Fibroblast of pulmonary artery (primary cell): ENCODE measurements around the gene PCBP2.
"Not testable (repeated sequence)": the region's sequence is repeated elsewhere in the genome, so short reads cannot be mapped to it uniquely, and the experiment has no call there.

Source experiments
- DNase-seq: peaks from one replicate; pipeline ENCODE4 v3.0.0-alpha.2; 2010; ENCODE audit warnings: low read depth
- H3K4me3 ChIP-seq: replicated peaks from 2 replicates; pipeline ENCODE4 v1.5.1; 2011; ENCODE audit warnings: low read depth, mild to moderate bottlenecking, control low read depth, low read length, moderate library complexity
- CTCF ChIP-seq: IDR thresholded peaks from 2 replicates; pipeline ENCODE4 v1.5.1; 2011; ENCODE audit warnings: mild to moderate bottlenecking, control low read depth, low read length, inconsistent platforms; ENCODE audit errors: missing control alignments

The PCBP2 gene

GRCh38 chr12:53428741-53429140 is 23.2 kb upstream of the PCBP2 start:
- TF ChIP-seq CTCF = no peak
- DNase-seq = no peak
- no peak overlapping the region for H3K4me3 ChIP-seq

GRCh38 chr12:53430116-53430515 is 21.8 kb upstream of the PCBP2 start:
- no peak for TF ChIP-seq CTCF
- no peak for DNase-seq
- no peak overlapping the region for H3K4me3 ChIP-seq

GRCh38 chr12:53431187-53431586 is 20.7 kb upstream of the PCBP2 start:
- no peak for TF ChIP-seq CTCF
- DNase-seq = no peak
- no peak overlapping the region for H3K4me3 ChIP-seq

- not testable (repeated sequence) for DNase-seq, H3K4me3 ChIP-seq
Observed at GRCh38 chr12:53435326-53435725, 16.6 kb upstream of the PCBP2 start.

GRCh38 chr12:53439582-53439981 is 12.3 kb upstream of the PCBP2 start:
- DNase-seq, H3K4me3 ChIP-seq: not testable (repeated sequence)

GRCh38 chr12:53441040-53441833 is 10.7 kb upstream of the PCBP2 start, which contains the start of gene PRR13:
Gene PRR13 (plus strand): TSS chr12:53441734. CDS start chr12:53442715, 981 bp downstream.
- peak within 1 kb of the TSS; percentile 80 for H3K4me3 ChIP-seq
- no peak for TF ChIP-seq CTCF
- peak; percentile 99 for DNase-seq

GRCh38 chr12:53443955-53444354 is 7.9 kb upstream of the PCBP2 start:
- no peak for DNase-seq
- peak overlapping the region; percentile 10 for H3K4me3 ChIP-seq

GRCh38 chr12:53444593-53445325 is 7.1 kb upstream of the PCBP2 start:
- H3K4me3 ChIP-seq, DNase-seq: not testable (repeated sequence)

More at GRCh38 chr12:53443955-53444354, 7.9 kb upstream of the PCBP2 start:
- TF ChIP-seq CTCF = no peak
